Heart right ventricle (tissue), 16 donors: ENCODE measurements around the gene CNTN4. TPM values are rescaled to one million over a fixed set of nuclear protein-coding genes. Genes with fewer than 3 reads are reported as not detected.

Experiments
- ATAC-seq, 8 donors: fragments of 200-7000 bp; cut with Tn5 transposase; one replicate each; pipeline ENCODE4 v1.9.1; 2020; ENCODE audit warnings: mild to moderate bottlenecking in 8 of 8, moderate library complexity in 8 of 8, moderate number of reproducible peaks in 1 of 8
- DNase-seq, 2 donors: peaks; one replicate each; pipeline ENCODE4 v3.0.0-alpha.2; 2020
- H3K27ac ChIP-seq, 10 donors: fragments of 200-600 bp; sonication (generic) in 2 of 10; one replicate each; pipeline versions ENCODE4 v1.5.0 to v1.8.0; 2020 to 2022; ENCODE audit warnings: mild to moderate bottlenecking in 3 of 10
- H3K27me3 ChIP-seq, 7 donors: fragments of 200-600 bp; one replicate each; pipeline ENCODE4 v1.8.0; 2021 to 2022; ENCODE audit warnings: mild to moderate bottlenecking in 2 of 7
- H3K36me3 ChIP-seq, 9 donors: fragments of 200-600 bp; sonication (generic) in 1 of 9; one replicate each; pipeline versions ENCODE4 v1.5.0 to v1.8.0; 2020 to 2022; ENCODE audit warnings: mild to moderate bottlenecking in 2 of 9
- H3K4me1 ChIP-seq, 9 donors: fragments of 200-600 bp; sonication (generic) in 1 of 9; one replicate each; pipeline versions ENCODE4 v1.5.0 to v1.8.0; 2020 to 2022; ENCODE audit warnings: mild to moderate bottlenecking in 4 of 9
- H3K4me3 ChIP-seq, 10 donors: fragments of 200-600 bp; sonication (generic) in 2 of 10; one replicate each; pipeline versions ENCODE4 v1.5.0 to v1.8.0; 2020 to 2022; ENCODE audit warnings: mild to moderate bottlenecking in 7 of 10, moderate library complexity in 2 of 10
- H3K9me3 ChIP-seq, 11 donors: fragments of 200-600 bp in 10 of 11; sonication (generic) in 2 of 11; one replicate each; pipeline versions ENCODE4 v1.5.0 to v1.8.0; 2013 to 2022; ENCODE audit warnings: mild to moderate bottlenecking in 2 of 11, control low read depth in 1 of 11, moderate library complexity in 1 of 11
- CTCF ChIP-seq, 9 donors: fragments of 200-600 bp; sonication (generic) in 2 of 9; IDR thresholded peaks; one replicate each; pipeline versions ENCODE4 v1.5.0 to v1.8.0; 2021 to 2022; ENCODE audit warnings: antibody characterized with exemption in 9 of 9, mild to moderate bottlenecking in 5 of 9, moderate library complexity in 1 of 9
- WGBS, 2 donors: extraction: QIAGEN DNeasy Blood & Tissue Kit; methylation state at CpG; one replicate each; pipeline ENCODE4 v1.1.7; 2013; ENCODE audit warnings: inconsistent platforms in 1 of 2; 5-methylcytosine and 5-hydroxymethylcytosine counted together
- intact Hi-C, 10 donors: fragments of 100-400 bp; cut with DNase I; formaldehyde crosslinking; loops; one replicate each; pipeline versions ENCODE4 v1.11.1 to v1.14.2; 2022
- polyA plus RNA-seq, 2 donors: library from polyadenylated mRNA; stranded (reverse); fragments of 200-250 nt; gene quantifications; one replicate each; pipeline ENCODE4 v1.2.3, GENCODE V29; 2013
- total RNA-seq, 10 donors: library from RNA; stranded (reverse); fragmentation: NEBNext Ultra II Directional in 3 of 10; extraction: Animal tissue kit (Norgen Biotek cat#: 25700) in 3 of 10; gene quantifications; one replicate each; pipeline versions ENCODE4 v1.2.1 to v1.2.4, GENCODE V29; 2021 to 2023
- donor health status: Arrhythmogenic right ventricular cardiomyopathy.
- donor health status: ischemic (EF 13 %, LVEDD 7.1; RV severe dilation, severe dysfunction).
- donor health status: healthy with polysubstance abuse.
- donor health status: DM: no; HTN: yes; CAD: no.
- donor health status: DM: no; HTN: no; CAD: no.
- donor health status: ischemic (EF 25% LVEDD 6.9; RV normal size, moderate dysfunction).
- donor health status: ischemic (EF 25% LVEDD 5.7; RV mildly dilated, moderate dysfunction).
- donor health status: healthy.
- donor health status: DM: yes; HTN: yes; CAD: no.
- donor health status: Ischemic cardiomyopathy.
- donor health status: ischemic (EF 35%, LVEDD 5.7; RV mildly dilated, moderate dysfunction).
- donor health status: nonischemic (EF 11% LVEDD 7.7; RV severe dilation, severe dysfunction).
- donor health status: DM: yes; HTN: yes; CAD: no.
- donor health status: PGD.
- donor health status: ischemic (EF 29% LVEDD 5.4; RV normal size, mild dysfunction).
- donor health status: nonischemic (EF 23%, LVEDD 6.1; RV moderate dilation, normal function).

Gene CNTN4
- total and polyA plus RNA-seq, 12 donors = 0.48 to 4.7 (median 2.5) TPM

GRCh38 chr3:2713923-2714322 is 615.3 kb downstream of the CNTN4 start:
- DNase-seq (no peak), ATAC-seq (no peak)
- Histone ChIP-seq H3K4me1 (no peaks in the 10 kb centered on the region), H3K36me3 (no peaks in the 10 kb centered on the region), H3K27me3 (no peaks in the 10 kb centered on the region), H3K27ac (no peak overlapping the region), H3K4me3 (no peak overlapping the region), H3K9me3 (no peaks in the 10 kb centered on the region)
- WGBS, 2 donors = 91 to 97% methylated on average over 1 of the region's 1 CpG
- TF ChIP-seq CTCF (IDR thresholded peaks at IDR 0.05) = peak in 6 of 9 donors; percentile 19 to 45 (median 22)
- intact Hi-C loops = no loop called here

- intact Hi-C loops = no loop called here
- H3K27ac ChIP-seq = no peak overlapping the region
- no peak for ATAC-seq
- no peaks in the 10 kb centered on the region for H3K36me3 ChIP-seq
- TF ChIP-seq CTCF (IDR thresholded peaks at IDR 0.05) = no peak
- DNase-seq = no peak
- no peaks in the 10 kb centered on the region for H3K27me3 ChIP-seq
- no peak overlapping the region for H3K4me3 ChIP-seq
- H3K9me3 ChIP-seq = no peaks in the 10 kb centered on the region
- 76 to 77% methylated on average over 5 of the region's 5 CpGs for WGBS, 2 donors
- H3K4me1 ChIP-seq = no peaks in the 10 kb centered on the region
These were observed 616.2 kb downstream of the CNTN4 start for GRCh38 chr3:2714834-2715233.

DNA sequence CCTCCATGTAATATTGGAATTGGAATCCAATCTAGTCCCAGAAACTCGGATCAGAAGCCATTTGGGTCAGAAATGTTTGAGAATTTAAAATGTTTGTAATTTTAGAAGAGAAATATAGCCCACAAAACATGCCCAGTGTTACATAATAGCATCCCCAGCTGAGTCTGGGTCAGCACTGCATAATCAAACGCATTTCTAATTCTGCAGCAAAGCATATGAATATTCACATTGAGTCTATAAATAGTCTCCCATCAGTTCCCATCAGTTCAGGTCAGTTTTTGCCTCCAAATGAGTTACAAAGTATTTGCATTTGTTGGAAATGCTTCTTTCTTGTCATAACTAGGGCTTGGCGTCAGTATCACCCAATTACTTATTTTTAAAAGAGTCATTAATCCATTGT is 628.4 kb downstream of the CNTN4 start:
- peaks cover 0 to 4% (median 0%) of the 10 kb centered on the region in 9 donors for H3K4me1 ChIP-seq
- no peak overlapping the region for H3K27ac ChIP-seq
- H3K27me3 ChIP-seq = peaks cover 0 to 3% (median 0%) of the 10 kb centered on the region in 7 donors
- H3K36me3 ChIP-seq = no peaks in the 10 kb centered on the region
- ATAC-seq = no peak
- H3K4me3 ChIP-seq = no peak overlapping the region
- 62 to 75% methylated on average over 3 of the region's 3 CpGs for WGBS, 2 donors
- no peak for TF ChIP-seq CTCF (IDR thresholded peaks at IDR 0.05)
- intact Hi-C loops = no loop called here
- H3K9me3 ChIP-seq = no peaks in the 10 kb centered on the region
- no peak for DNase-seq

DNA sequence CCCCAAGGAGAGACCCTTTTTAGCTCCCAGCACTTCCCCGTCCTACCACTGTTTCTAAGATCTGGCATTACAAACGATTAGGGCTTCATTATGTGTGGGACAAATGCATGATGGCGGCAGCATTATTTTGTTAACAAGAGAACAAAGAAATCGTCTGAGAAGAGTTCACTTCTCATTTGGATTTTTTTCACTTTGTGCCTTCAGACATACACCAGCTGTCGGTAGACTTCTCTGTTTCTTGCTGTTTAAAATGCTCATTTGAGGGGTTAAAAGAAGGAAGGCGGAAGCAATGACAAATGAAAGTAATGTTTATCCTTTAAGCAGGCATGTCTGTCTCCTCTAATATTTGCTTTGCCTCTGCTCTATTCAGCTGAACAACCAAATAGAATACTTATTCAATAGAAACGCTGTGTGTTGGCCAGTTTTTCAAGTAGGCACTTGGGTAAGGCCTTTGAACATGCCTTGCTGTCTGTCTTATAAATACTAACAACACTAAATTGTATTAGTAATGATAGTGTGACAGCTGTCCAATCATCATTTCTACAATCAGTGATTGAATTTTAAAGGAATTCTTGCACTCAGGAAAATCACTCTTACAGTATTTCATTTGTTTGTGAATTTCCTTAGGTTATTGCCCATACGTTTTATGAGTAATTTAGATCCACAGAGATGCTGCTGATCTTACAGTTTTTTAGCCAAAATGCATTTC is 629.1 kb downstream of the CNTN4 start:
- Histone ChIP-seq H3K27ac (no peak overlapping the region), H3K27me3 (peaks cover 0 to 3% (median 0%) of the 10 kb centered on the region in 7 donors), H3K4me1 (peaks cover 0 to 4% (median 0%) of the 10 kb centered on the region in 9 donors), H3K36me3 (no peaks in the 10 kb centered on the region), H3K9me3 (no peaks in the 10 kb centered on the region), H3K4me3 (no peak overlapping the region)
- no peak for TF ChIP-seq CTCF (IDR thresholded peaks at IDR 0.05)
- WGBS, 2 donors = 70 to 72% methylated on average over 8 of the region's 8 CpGs
- no peak for DNase-seq
- ATAC-seq = no peak
- intact Hi-C loops = no loop called here
